ENCODE data around the gene FXYD6. TPM values are rescaled to one million over a fixed set of nuclear protein-coding genes. Genes with fewer than 3 reads are reported as not detected.

Gene FXYD6
- total and polyA plus RNA-seq, 2 of the 8 experiments (the other 6 are each of a cell fraction or from before 2014, with no cell fraction given): 44.6 to 117 TPM

GRCh38 chr11:117906710-117907109, 30.3 kb upstream of the FXYD6 start:
- Histone ChIP-seq H4K20me1 (replicated peaks in 1 of 2; ENCODE audit: control insufficient read depth in 1 of 2, insufficient read depth in 2 of 2, low read length in 2 of 2) (no peaks in the 10 kb centered on the region), H3K56ac (replicated peaks; ENCODE audit: insufficient read length, low read depth, low read length) (no peak overlapping the region), H3K27ac (ENCODE audit: low read depth, low read length) (no peak overlapping the region), H3K79me1 (ENCODE audit: low read depth, low read length) (no peaks in the 10 kb centered on the region), H3K4me2 (ENCODE audit: insufficient read depth in 1 of 2, low read depth in 2 of 2, low read length in 2 of 2) (peak overlapping the region; percentile 63 to 66; a peak in 2 of 4 replicates), H4K91ac (replicated peaks; ENCODE audit: insufficient read length, low read length) (no peak overlapping the region), H2BK15ac (ENCODE audit: low read length) (0 out of 2 replicates have a peak overlapping the region, but pooled peaks have one; percentile 61), H3K14ac (ENCODE audit: insufficient read length) (no peak overlapping the region), H3K79me2 (ENCODE audit: control insufficient read depth in 1 of 2, insufficient read depth in 2 of 2, low read length in 2 of 2) (no peaks in the 10 kb centered on the region), H3K4ac (replicated peaks; ENCODE audit: insufficient read length, low read depth, low read length) (no peak overlapping the region), H2BK5ac (ENCODE audit: low read depth, low read length) (no peak overlapping the region), H4K5ac (ENCODE audit: insufficient read length, low read depth, low read length) (no peak overlapping the region), H3K23me2 (ENCODE audit: low read depth, low read length) (0 out of 2 replicates have a peak, but pooled peaks cover 3% of the 10 kb centered on the region), H2BK20ac (ENCODE audit: low read length) (0 out of 2 replicates have a peak overlapping the region, but pooled peaks have one; percentile 61), H3K4me3 (ENCODE audit: extremely low read depth in 1 of 4, insufficient read depth in 2 of 4, low read depth in 3 of 4, low read length in 4 of 4) (0 out of 8 replicates have a peak overlapping the region, but pooled peaks of 1 of the 4 experiments have one; percentile 34), H3K9me3 (ENCODE audit: insufficient read depth in 2 of 2, low read depth in 1 of 2, low read length in 1 of 2) (no peaks in the 10 kb centered on the region), H2AFZ (ENCODE audit: low read length) (no peak overlapping the region), H3K9ac (replicated peaks in 1 of 4; ENCODE audit: extremely low read depth in 1 of 4, low read depth in 3 of 4, low read length in 3 of 4) (no peak overlapping the region), H3K18ac (ENCODE audit: extremely low read depth, low read length) (no peak overlapping the region), H3K4me1 (replicated peaks in 1 of 4; ENCODE audit: control insufficient read depth in 3 of 4, insufficient read depth in 4 of 4, low read length in 3 of 4) (peaks cover 0 to 12% (median 3%) of the 10 kb centered on the region in 4 experiments; a peak in 5 of 7 replicates), H2AK5ac (ENCODE audit: low read depth, low read length) (no peak overlapping the region), H3K36me3 (ENCODE audit: control insufficient read depth in 2 of 4, insufficient read depth in 4 of 4, low read length in 3 of 4) (no peaks in the 10 kb centered on the region), H2BK12ac (ENCODE audit: low read depth, low read length) (peak overlapping the region; percentile 50; the same call in 1 of the 2 replicates), H3K23ac (ENCODE audit: insufficient read length) (no peak overlapping the region), H3K27me3 (replicated peaks in 1 of 4; ENCODE audit: control insufficient read depth in 3 of 4, extremely low read depth in 1 of 4, insufficient read depth in 3 of 4, low read length in 3 of 4) (no peaks in the 10 kb centered on the region), H4K8ac (ENCODE audit: extremely low read depth, insufficient read depth, low read length) (no peak overlapping the region), H2BK120ac (replicated peaks; ENCODE audit: low read depth, low read length) (no peak overlapping the region)
- CTCF ChIA-PET (ENCODE audit: partially characterized antibody): interaction anchor here (0.6 to 12.6 kb wide), 20 partner anchors 12 to 472 kb away, joined by 3 to 122 read pairs (median 3); partner anchors contain the start of gene FXYD6
- FAIRE-seq (no peak), DNase-seq (ENCODE audit: low read depth in 1 of 2, low spot score in 2 of 2) (no peak)
- 76% methylated on average over 4 of the region's 4 CpGs; no CpG with 5 or more reads in 1 of the 2 experiments for WGBS, 2 experiments (ENCODE audit: extremely low coverage in 1 of 2, insufficient coverage in 1 of 2, insufficient read length in 1 of 2, insufficient replicate concordance in 2 of 2, low coverage in 1 of 2, low lambda C conversion rate in 2 of 2, missing lambda C conversion rate in 1 of 2)
- POLR2A ChIA-PET (ENCODE audit: partially characterized antibody): interaction anchor here (1.0 kb wide), 1 partner anchor 30 kb away, joined by 3 read pairs; the partner anchor contains the start of gene FXYD6
- TF ChIP-seq BACH1 (IDR thresholded peaks at IDR 0.05; ENCODE audit: low read length): no peak
- no peak for TF ChIP-seq NRF1 (IDR thresholded peaks at IDR 0.05; ENCODE audit: low read depth, low read length)
- no peak for TF ChIP-seq EGR1 (IDR thresholded peaks at IDR 0.05; ENCODE audit: borderline replicate concordance, low read depth, low read length)
- TF ChIP-seq SP1 (IDR thresholded peaks at IDR 0.05; ENCODE audit: low read depth, low read length): no peak
- TF ChIP-seq RXRA (IDR thresholded peaks at IDR 0.05; ENCODE audit: insufficient read depth, low read depth, low read length): no peak
- TF ChIP-seq YY1 (IDR thresholded peaks at IDR 0.05; ENCODE audit: low read depth, low read length): no peak
- TF ChIP-seq RAD21 (IDR thresholded peaks at IDR 0.05 in 1 of 2, conservative IDR thresholded peaks at IDR 0.05 in 1 of 2; ENCODE audit: low read depth in 2 of 2, low read length in 2 of 2): no peak
- TF ChIP-seq POU5F1 (IDR thresholded peaks at IDR 0.05; ENCODE audit: low read depth, low read length): no peak
- TF ChIP-seq CREB1 (IDR thresholded peaks at IDR 0.05): no peak
- no peak for TF ChIP-seq SAP30 (IDR thresholded peaks at IDR 0.05; ENCODE audit: insufficient read depth, insufficient replicate concordance, low read length)
- no peak for TF ChIP-seq SP4 (IDR thresholded peaks at IDR 0.05; ENCODE audit: low read length)
- TF ChIP-seq TAF1 (IDR thresholded peaks at IDR 0.05; ENCODE audit: low read depth, low read length): no peak
- no peak for TF ChIP-seq RBBP5 (IDR thresholded peaks at IDR 0.05; ENCODE audit: borderline replicate concordance, low read depth, low read length)
